Fibroblast of lung (primary cell): ENCODE results near the gene HK2. TPM values are rescaled to one million over a fixed set of nuclear protein-coding genes. Genes with fewer than 3 reads are reported as not detected.

ENCODE experiments used
- DNase-seq, 2 donors: peaks; one replicate each; pipeline versions ENCODE4 v3.0.0 to v3.0.0-alpha.2; 2010; ENCODE audit warnings: low read depth in 2 of 2
- H2AFZ ChIP-seq: 2 replicates; pipeline ENCODE4 v1.5.1; 2012; ENCODE audit warnings: low read length, control low read depth, inconsistent platforms
- H3K27ac ChIP-seq: 2 replicates; pipeline ENCODE4 v1.5.1; 2011; ENCODE audit warnings: low read length, control low read depth; ENCODE audit not compliant: insufficient read depth
- H3K27me3 ChIP-seq: 2 replicates; pipeline ENCODE4 v1.5.1; 2011; ENCODE audit warnings: mild to moderate bottlenecking, low read length; ENCODE audit not compliant: control insufficient read depth, insufficient read depth
- H3K36me3 ChIP-seq: 2 replicates; pipeline ENCODE4 v1.5.1; 2011; ENCODE audit warnings: low read length; ENCODE audit not compliant: control insufficient read depth, insufficient read depth
- H3K4me1 ChIP-seq: 2 replicates; pipeline ENCODE4 v1.5.1; 2011; ENCODE audit warnings: low read length; ENCODE audit not compliant: control insufficient read depth, insufficient read depth; ENCODE audit errors: extremely low read depth
- H3K4me2 ChIP-seq: 2 replicates; pipeline ENCODE4 v1.5.1; 2011; ENCODE audit warnings: low read length, control low read depth; ENCODE audit not compliant: insufficient read depth; ENCODE audit errors: extremely low read depth
- H3K4me3 ChIP-seq, 4 experiments: fragments of 200-600 bp in 1 of 4; sonication (generic) in 1 of 4; replicated peaks in 1 of 4; 2 replicates each; pipeline ENCODE4 v1.5.1; 2011 to 2016; ENCODE audit warnings: low read length in 4 of 4, low read depth in 3 of 4, mild to moderate bottlenecking in 3 of 4, control low read depth in 2 of 4, inconsistent platforms in 1 of 4, mixed read lengths in 1 of 4; ENCODE audit not compliant: insufficient read depth in 1 of 4; ENCODE audit errors: control extremely low read depth in 1 of 4
- H3K79me2 ChIP-seq: 2 replicates; pipeline ENCODE4 v1.5.1; 2012; ENCODE audit warnings: mild to moderate bottlenecking, low read length, inconsistent platforms; ENCODE audit not compliant: control insufficient read depth, insufficient read depth
- H3K9ac ChIP-seq: 2 replicates; pipeline ENCODE4 v1.5.1; 2011; ENCODE audit warnings: mild to moderate bottlenecking, low read length, control low read depth; ENCODE audit not compliant: insufficient read depth
- H3K9me3 ChIP-seq: 2 replicates; pipeline ENCODE4 v1.5.1; 2012; ENCODE audit warnings: low read depth, low read length; ENCODE audit not compliant: control insufficient read depth, insufficient read depth
- H4K20me1 ChIP-seq: 2 replicates; pipeline ENCODE4 v1.5.1; 2011; ENCODE audit warnings: low read length; ENCODE audit not compliant: control insufficient read depth, insufficient read depth; ENCODE audit errors: extremely low read depth
- CTCF ChIP-seq, 2 donors: IDR thresholded peaks in 1 of 2; conservative IDR thresholded peaks in 1 of 2; 1 replicate in 1 of 2; 2 replicates in 1 of 2; pipeline ENCODE4 v1.5.1; 2011 to 2012; ENCODE audit warnings: low read length in 2 of 2, control low read depth in 1 of 2, inconsistent platforms in 1 of 2, low read depth in 1 of 2, mild to moderate bottlenecking in 1 of 2
- EZH2 ChIP-seq: IDR thresholded peaks from 2 replicates; pipeline ENCODE4 v1.5.1; 2012; ENCODE audit warnings: low read length, control low read depth, mild to moderate bottlenecking; ENCODE audit errors: missing control alignments
- polyA plus RNA-seq, 2 donors: library from polyadenylated mRNA; depleted of rRNA in 1 of 2; stranded (reverse) in 1 of 2; unstranded in 1 of 2; fragments of >200 nt; gene quantifications; 2 replicates each; pipeline ENCODE4 v1.2.1, GENCODE V29; 2011 to 2012; ENCODE audit warnings: missing spikeins in 1 of 2
- total RNA-seq: library from RNA; depleted of rRNA; stranded (reverse); fragments of >200 nt; gene quantifications from 2 replicates; pipeline ENCODE4 v1.2.1, GENCODE V29; 2014

Gene HK2
- total and polyA plus RNA-seq, 2 donors (not counting 1 experiment from before 2014, with no cell fraction given): 15.7 to 19.3 TPM

- Histone ChIP-seq H3K27me3 (no peaks in the 10 kb centered on the region), H3K4me3 (no peak overlapping the region), H4K20me1 (no peaks in the 10 kb centered on the region), H3K27ac (no peak overlapping the region), H3K9ac (no peak overlapping the region), H3K9me3 (no peaks in the 10 kb centered on the region), H2AFZ (no peak overlapping the region), H3K36me3 (no peaks in the 10 kb centered on the region), H3K4me2 (no peak overlapping the region), H3K79me2 (no peaks in the 10 kb centered on the region), H3K4me1 (no peaks in the 10 kb centered on the region)
- TF ChIP-seq EZH2 (no peak), CTCF (conservative IDR thresholded peaks at IDR 0.05 in 1 of 2, IDR thresholded peaks at IDR 0.05 in 1 of 2; ENCODE audit: low read depth in 1 of 2, low read length in 2 of 2) (no peak)
- DNase-seq: no peak
Observed at GRCh38 chr2:74925361-74925786, 91.4 kb downstream of the HK2 start.

GRCh38 chr2:74927621-74928020 lies 93.7 kb downstream of the HK2 start:
- no peak overlapping the region for H2AFZ ChIP-seq
- H3K79me2 ChIP-seq: no peaks in the 10 kb centered on the region
- H3K9ac ChIP-seq: no peak overlapping the region
- H3K27me3 ChIP-seq: no peaks in the 10 kb centered on the region
- no peaks in the 10 kb centered on the region for H3K36me3 ChIP-seq
- H3K27ac ChIP-seq: no peak overlapping the region
- no peak for DNase-seq
- no peaks in the 10 kb centered on the region for H3K9me3 ChIP-seq
- no peaks in the 10 kb centered on the region for H4K20me1 ChIP-seq
- H3K4me3 ChIP-seq: no peak overlapping the region
- H3K4me2 ChIP-seq: no peak overlapping the region
- TF ChIP-seq EZH2 (no peak), CTCF (conservative IDR thresholded peaks at IDR 0.05 in 1 of 2, IDR thresholded peaks at IDR 0.05 in 1 of 2; ENCODE audit: low read depth in 1 of 2, low read length in 2 of 2) (no peak)
- no peaks in the 10 kb centered on the region for H3K4me1 ChIP-seq

- no peak for TF ChIP-seq EZH2
- TF ChIP-seq CTCF (conservative IDR thresholded peaks at IDR 0.05 in 1 of 2, IDR thresholded peaks at IDR 0.05 in 1 of 2; ENCODE audit: low read depth in 1 of 2, low read length in 2 of 2): no peak
- Histone ChIP-seq H4K20me1 (no peaks in the 10 kb centered on the region), H3K27ac (no peak overlapping the region), H3K4me3 (no peak overlapping the region), H3K9ac (no peak overlapping the region), H3K9me3 (no peaks in the 10 kb centered on the region), H3K27me3 (no peaks in the 10 kb centered on the region), H3K4me2 (no peak overlapping the region), H3K79me2 (no peaks in the 10 kb centered on the region), H3K36me3 (no peaks in the 10 kb centered on the region), H3K4me1 (no peaks in the 10 kb centered on the region), H2AFZ (no peak overlapping the region)
- no peak for DNase-seq
Observed at GRCh38 chr2:74930811-74931486, 97.0 kb downstream of the HK2 start.
